GM19043 (cell line): ENCODE data around the gene PRMT2.

Source experiments
- ATAC-seq: cut with Tn5 transposase; IDR thresholded peaks from one replicate; pipeline ENCODE4 v1.9.1; 2021; ENCODE audit warnings: low read depth; ENCODE audit not compliant: unreplicated experiment

PRMT2 gene

GRCh38 chr21:46635324-46636180 lies at the start of gene PRMT2:
Gene PRMT2, plus strand, starts transcription at chr21:46635674. Its CDS starts 1,278 bp downstream, at chr21:46636952.
- peak; percentile 80 for ATAC-seq

GRCh38 chr21:46594276-46594675 lies 41.2 kb upstream of the PRMT2 start:
- no peak for ATAC-seq

- no peak for ATAC-seq
These were observed 39.3 kb upstream of the PRMT2 start for GRCh38 chr21:46596201-46596600.

- ATAC-seq: no peak
These were observed 38.4 kb upstream of the PRMT2 start for GRCh38 chr21:46597031-46597430.

GRCh38 chr21:46597896-46598343 lies 37.6 kb upstream of the PRMT2 start:
- no peak for ATAC-seq

- no peak for ATAC-seq
These were observed 36.6 kb upstream of the PRMT2 start for GRCh38 chr21:46598581-46599572.

- no peak for ATAC-seq
These were observed 35.2 kb upstream of the PRMT2 start for GRCh38 chr21:46600305-46600704.

- no peak for ATAC-seq
These were observed 34.5 kb upstream of the PRMT2 start for GRCh38 chr21:46600978-46601377.

- no peak for ATAC-seq
These were observed 32.2 kb upstream of the PRMT2 start for GRCh38 chr21:46603228-46603627.

- ATAC-seq: no peak
These were observed 31.0 kb upstream of the PRMT2 start for GRCh38 chr21:46604329-46604974.

- ATAC-seq: no peak
These were observed 30.3 kb upstream of the PRMT2 start, which contains the start of gene S100B for GRCh38 chr21:46604975-46605766. Gene S100B, minus strand, starts transcription at chr21:46605082. Its CDS starts 2,667 bp downstream, at chr21:46602415.

GRCh38 chr21:46605767-46606426 lies 29.6 kb upstream of the PRMT2 start:
- ATAC-seq: no peak

GRCh38 chr21:46606427-46606813 lies 29.1 kb upstream of the PRMT2 start:
- ATAC-seq: no peak

- ATAC-seq: no peak
These were observed 27.8 kb upstream of the PRMT2 start for GRCh38 chr21:46607636-46608035.

- no peak for ATAC-seq
These were observed 26.8 kb upstream of the PRMT2 start for GRCh38 chr21:46608672-46609111.

GRCh38 chr21:46610018-46610701 lies 25.3 kb upstream of the PRMT2 start:
- no peak for ATAC-seq

GRCh38 chr21:46613391-46613790 lies 22.1 kb upstream of the PRMT2 start:
- no peak for ATAC-seq

- no peak for ATAC-seq
These were observed 19.4 kb upstream of the PRMT2 start for GRCh38 chr21:46616050-46616449.

GRCh38 chr21:46616656-46617055 lies 18.8 kb upstream of the PRMT2 start:
- ATAC-seq: no peak
